ENCODE data around the gene ARID4A. TPM values are rescaled to one million over a fixed set of nuclear protein-coding genes. Genes with fewer than 3 reads are reported as not detected.
A peak's percentile ranks its signal among the peaks of the same experiment; 100 is the strongest.

Gene ARID4A
- total RNA-seq, 2 experiments from 2014 or later = 18.9 to 20.4 TPM

- Mint-ChIP-seq H3K36me3 (ENCODE audit: low read depth) (peaks cover 30% of the 10 kb centered on the region), H3K27ac (no peak overlapping the region), H3K27me3 (ENCODE audit: low read depth) (no peaks in the 10 kb centered on the region), H3K9me3 (no peaks in the 10 kb centered on the region), H3K4me3 (no peak overlapping the region), H3K4me1 (ENCODE audit: low read depth) (peaks cover 47% of the 10 kb centered on the region)
- intact Hi-C loops (cut with micrococcal nuclease) = loop anchor here (1.0 to 10.0 kb wide), 2 partner anchors 9 to 903 kb away; partner anchors contain the start of gene NAA30
- DNase-seq = no peak
- CTCF ChIA-PET = interaction anchor here (1.2 to 1.3 kb wide), 2 partner anchors 24 to 51 kb away, joined by 3 read pairs; no protein-coding TSS in a partner anchor
Measured at GRCh38 chr14:58297412-58297761, 968 bp upstream of the ARID4A start.

DNA sequence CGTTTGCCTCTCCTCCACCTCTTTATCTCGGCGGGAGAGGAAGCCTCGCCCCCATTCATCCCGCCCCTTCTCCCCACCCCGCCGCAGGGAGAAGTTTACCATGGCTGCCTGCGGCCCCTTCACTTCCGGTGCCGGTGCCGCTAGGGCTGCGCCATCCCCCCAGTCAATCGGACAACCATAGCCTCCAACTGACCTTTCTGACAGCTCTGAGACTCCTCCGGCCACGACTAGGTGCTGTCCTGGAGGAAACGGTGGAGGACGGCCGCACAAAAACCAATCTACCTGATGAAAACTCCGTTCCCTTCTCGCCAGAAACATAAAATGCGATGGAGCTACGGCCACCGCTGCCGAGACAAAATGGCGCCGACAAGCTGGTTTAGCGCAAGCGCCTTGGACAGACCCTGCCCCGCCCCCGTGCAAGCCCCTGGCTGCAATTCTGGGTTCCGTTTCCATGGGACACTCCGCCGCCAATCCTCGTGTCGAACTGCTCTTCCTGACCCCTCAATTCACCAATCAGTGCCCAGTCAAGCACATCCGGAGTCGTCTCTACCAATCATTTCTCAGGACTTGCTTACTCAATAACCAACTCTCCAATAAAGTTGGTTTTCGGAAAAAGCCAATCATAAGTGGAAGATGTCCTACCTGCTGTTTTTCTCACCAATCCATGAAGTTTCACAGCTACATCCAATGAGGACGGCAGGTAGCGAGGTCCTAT is 436 bp upstream of the ARID4A start:
- Mint-ChIP-seq H3K36me3 (ENCODE audit: low read depth) (peaks cover 25% of the 10 kb centered on the region), H3K4me1 (ENCODE audit: low read depth) (peaks cover 43% of the 10 kb centered on the region), H3K9me3 (no peaks in the 10 kb centered on the region), H3K4me3 (no peak overlapping the region), H3K27me3 (ENCODE audit: low read depth) (no peaks in the 10 kb centered on the region), H3K27ac (no peak overlapping the region)
- DNase-seq = peak; percentile 99
- intact Hi-C loops (cut with micrococcal nuclease) = loop anchor here (1.0 to 10.0 kb wide), 12 partner anchors 10 to 1951 kb away; partner anchors contain the start of genes KIAA0586, NAA30, PPM1A and PSMA3
- CTCF ChIA-PET = interaction anchor here (0.7 to 1.3 kb wide), 6 partner anchors 16 to 98 kb away, joined by 3 to 5 read pairs (median 4); partner anchors contain the start of gene TOMM20L

- peak overlapping the region; percentile 98 for H3K4me3 Mint-ChIP-seq
- H3K27me3 Mint-ChIP-seq (ENCODE audit: low read depth) = no peaks in the 10 kb centered on the region
- H3K36me3 Mint-ChIP-seq (ENCODE audit: low read depth) = peaks cover 22% of the 10 kb centered on the region
- CTCF ChIA-PET = interaction anchor here (0.7 to 1.6 kb wide), 3 partner anchors 8 to 97 kb away, joined by 3 to 12 read pairs (median 7); partner anchors contain the start of gene TOMM20L
- no peaks in the 10 kb centered on the region for H3K9me3 Mint-ChIP-seq
- peak; percentile 8 for DNase-seq
- intact Hi-C loops (cut with micrococcal nuclease) = loop anchor here (2.0 to 10.0 kb wide), 3 partner anchors 191 to 1949 kb away; partner anchors contain the start of genes NAA30 and PPM1A
- H3K4me1 Mint-ChIP-seq (ENCODE audit: low read depth) = peaks cover 33% of the 10 kb centered on the region
- H3K27ac Mint-ChIP-seq = peak overlapping the region; percentile 85
Measured at GRCh38 chr14:58299401-58300330, 1.3 kb downstream of the ARID4A start.

GRCh38 chr14:58301416-58301815 is 3.1 kb downstream of the ARID4A start:
- H3K27me3 Mint-ChIP-seq (ENCODE audit: low read depth) = no peaks in the 10 kb centered on the region
- no peaks in the 10 kb centered on the region for H3K9me3 Mint-ChIP-seq
- peaks cover 28% of the 10 kb centered on the region for H3K4me1 Mint-ChIP-seq (ENCODE audit: low read depth)

DNA sequence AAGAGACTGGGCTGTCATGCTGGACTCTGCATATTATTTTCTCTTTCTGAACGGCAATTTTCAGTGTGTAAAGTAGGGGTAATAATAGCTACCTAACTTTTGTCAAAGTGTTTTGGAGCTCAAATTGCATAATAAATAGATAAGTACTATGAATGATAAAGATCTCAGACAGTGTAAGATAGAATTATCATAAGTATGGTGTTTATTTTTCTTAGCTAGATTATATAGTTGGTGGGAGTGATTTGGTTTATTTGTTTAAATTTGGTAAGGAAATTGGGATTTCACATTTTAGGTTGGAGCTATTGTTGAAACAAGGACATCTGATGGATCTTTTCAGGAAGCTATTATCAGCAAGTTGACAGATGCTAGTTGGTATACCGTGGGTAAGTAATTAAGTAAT is 7.4 kb downstream of the ARID4A start:
- H3K27ac Mint-ChIP-seq = peak overlapping the region; percentile 63
- peaks cover 23% of the 10 kb centered on the region for H3K36me3 Mint-ChIP-seq (ENCODE audit: low read depth)
- H3K27me3 Mint-ChIP-seq (ENCODE audit: low read depth) = no peaks in the 10 kb centered on the region
- no peak for DNase-seq
- H3K4me3 Mint-ChIP-seq = no peak overlapping the region
- CTCF ChIA-PET = interaction anchor here (1.1 kb wide), 1 partner anchor 10 kb away, joined by 3 read pairs; no protein-coding TSS in a partner anchor
- intact Hi-C loops (cut with micrococcal nuclease) = no loop called here
- H3K4me1 Mint-ChIP-seq (ENCODE audit: low read depth) = peaks cover 21% of the 10 kb centered on the region
- no peaks in the 10 kb centered on the region for H3K9me3 Mint-ChIP-seq

More at GRCh38 chr14:58301416-58301815, 3.1 kb downstream of the ARID4A start:
- H3K27ac Mint-ChIP-seq = no peak overlapping the region
- CTCF ChIA-PET = no interaction called here
- H3K4me3 Mint-ChIP-seq = no peak overlapping the region
- peaks cover 21% of the 10 kb centered on the region for H3K36me3 Mint-ChIP-seq (ENCODE audit: low read depth)
- DNase-seq = no peak
- intact Hi-C loops (cut with micrococcal nuclease) = no loop called here

GRCh38 chr14:58307597-58308316 is 9.4 kb downstream of the ARID4A start:
- no peaks in the 10 kb centered on the region for H3K27me3 Mint-ChIP-seq (ENCODE audit: low read depth)
- CTCF ChIA-PET = interaction anchor here (0.8 kb wide), 1 partner anchor 9 kb away, joined by 3 read pairs; no protein-coding TSS in a partner anchor
- DNase-seq = no peak
- no peaks in the 10 kb centered on the region for H3K9me3 Mint-ChIP-seq
- no peak overlapping the region for H3K27ac Mint-ChIP-seq
- H3K36me3 Mint-ChIP-seq (ENCODE audit: low read depth) = peaks cover 16% of the 10 kb centered on the region
- no peak overlapping the region for H3K4me3 Mint-ChIP-seq
- intact Hi-C loops (cut with micrococcal nuclease) = no loop called here
- H3K4me1 Mint-ChIP-seq (ENCODE audit: low read depth) = peaks cover 14% of the 10 kb centered on the region

- H3K27ac Mint-ChIP-seq = no peak overlapping the region
- no peak for DNase-seq
- no peaks in the 10 kb centered on the region for H3K9me3 Mint-ChIP-seq
- peaks cover 14% of the 10 kb centered on the region for H3K36me3 Mint-ChIP-seq (ENCODE audit: low read depth)
- no peak overlapping the region for H3K4me3 Mint-ChIP-seq
- intact Hi-C loops (cut with micrococcal nuclease) = no loop called here
- CTCF ChIA-PET = no interaction called here
- H3K4me1 Mint-ChIP-seq (ENCODE audit: low read depth) = peaks cover 10% of the 10 kb centered on the region
- no peaks in the 10 kb centered on the region for H3K27me3 Mint-ChIP-seq (ENCODE audit: low read depth)
Measured at GRCh38 chr14:58309086-58309485, 10.7 kb downstream of the ARID4A start.

GRCh38 chr14:58313699-58314098 is 15.3 kb downstream of the ARID4A start:
- Mint-ChIP-seq H3K27ac (no peak overlapping the region), H3K4me1 (ENCODE audit: low read depth) (peaks cover 5% of the 10 kb centered on the region)

GRCh38 chr14:58315606-58316005 is 17.3 kb downstream of the ARID4A start:
- Mint-ChIP-seq H3K27ac (peak overlapping the region; percentile 33), H3K36me3 (ENCODE audit: low read depth) (peaks cover 10% of the 10 kb centered on the region), H3K4me1 (ENCODE audit: low read depth) (peaks cover 3% of the 10 kb centered on the region), H3K27me3 (ENCODE audit: low read depth) (no peaks in the 10 kb centered on the region), H3K9me3 (no peaks in the 10 kb centered on the region), H3K4me3 (no peak overlapping the region)
- intact Hi-C loops (cut with micrococcal nuclease) = no loop called here
- CTCF ChIA-PET = interaction anchor here (0.6 to 1.0 kb wide), 3 partner anchors 10 to 72 kb away, joined by 3 to 4 read pairs (median 3); no protein-coding TSS in a partner anchor
- no peak for DNase-seq

More at GRCh38 chr14:58313699-58314098, 15.3 kb downstream of the ARID4A start:
- Mint-ChIP-seq H3K27me3 (ENCODE audit: low read depth) (no peaks in the 10 kb centered on the region), H3K4me3 (no peak overlapping the region), H3K36me3 (ENCODE audit: low read depth) (peaks cover 17% of the 10 kb centered on the region), H3K9me3 (no peaks in the 10 kb centered on the region)
- CTCF ChIA-PET = interaction anchor here (0.6 to 1.2 kb wide), 2 partner anchors 11 to 15 kb away, joined by 3 read pairs; partner anchors contain the start of gene ARID4A
- no peak for DNase-seq
- intact Hi-C loops (cut with micrococcal nuclease) = no loop called here

GRCh38 chr14:58327019-58327418 is 28.7 kb downstream of the ARID4A start:
- intact Hi-C loops (cut with micrococcal nuclease) = no loop called here
- H3K27ac Mint-ChIP-seq = no peak overlapping the region
- DNase-seq = no peak
- H3K4me3 Mint-ChIP-seq = no peak overlapping the region
- peaks cover 8% of the 10 kb centered on the region for H3K36me3 Mint-ChIP-seq (ENCODE audit: low read depth)
- H3K27me3 Mint-ChIP-seq (ENCODE audit: low read depth) = no peaks in the 10 kb centered on the region
- CTCF ChIA-PET = interaction anchor here (0.6 to 0.7 kb wide), 3 partner anchors 18 to 118 kb away, joined by 3 read pairs; no protein-coding TSS in a partner anchor
- no peaks in the 10 kb centered on the region for H3K9me3 Mint-ChIP-seq
- peaks cover 12% of the 10 kb centered on the region for H3K4me1 Mint-ChIP-seq (ENCODE audit: low read depth)

DNA sequence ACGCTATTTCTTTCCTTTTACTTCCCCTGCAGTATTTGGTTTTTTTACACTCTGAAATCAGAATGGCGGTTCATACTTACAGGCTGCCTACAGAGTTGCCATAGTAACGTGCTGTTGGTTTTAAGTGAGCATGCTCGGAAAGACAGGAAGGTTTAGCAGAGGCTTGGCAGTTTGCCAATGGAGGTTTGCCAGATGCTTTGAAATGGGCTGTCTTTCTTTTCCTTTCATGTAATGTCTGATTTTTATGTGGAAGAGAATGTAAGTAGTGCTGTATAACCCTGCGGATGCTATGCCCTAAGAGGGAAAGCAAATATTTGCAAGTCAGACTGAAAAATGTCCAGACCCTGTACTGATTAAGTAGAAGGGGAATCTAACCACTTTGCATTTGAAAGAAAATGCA is 32.8 kb downstream of the ARID4A start:
- DNase-seq = peak; percentile 95
- CTCF ChIA-PET = no interaction called here
- intact Hi-C loops (cut with micrococcal nuclease) = loop anchor here (1.0 to 5.0 kb wide), 9 partner anchors 22 to 856 kb away; partner anchors contain the start of genes ARID4A, DAAM1, KIAA0586 and PSMA3
- H3K36me3 Mint-ChIP-seq (ENCODE audit: low read depth) = peaks cover 16% of the 10 kb centered on the region
- peak overlapping the region; percentile 83 for H3K27ac Mint-ChIP-seq
- H3K4me1 Mint-ChIP-seq (ENCODE audit: low read depth) = peaks cover 20% of the 10 kb centered on the region
- no peaks in the 10 kb centered on the region for H3K27me3 Mint-ChIP-seq (ENCODE audit: low read depth)
- no peaks in the 10 kb centered on the region for H3K9me3 Mint-ChIP-seq
- H3K4me3 Mint-ChIP-seq = peak overlapping the region; percentile 73
